ENCODE results near the gene CYP4A22. TPM values are rescaled to one million over a fixed set of nuclear protein-coding genes. Genes with fewer than 3 reads are reported as not detected.

The CYP4A22 gene
- total RNA-seq, 1 donor from 2014 or later, result not detected

DNA sequence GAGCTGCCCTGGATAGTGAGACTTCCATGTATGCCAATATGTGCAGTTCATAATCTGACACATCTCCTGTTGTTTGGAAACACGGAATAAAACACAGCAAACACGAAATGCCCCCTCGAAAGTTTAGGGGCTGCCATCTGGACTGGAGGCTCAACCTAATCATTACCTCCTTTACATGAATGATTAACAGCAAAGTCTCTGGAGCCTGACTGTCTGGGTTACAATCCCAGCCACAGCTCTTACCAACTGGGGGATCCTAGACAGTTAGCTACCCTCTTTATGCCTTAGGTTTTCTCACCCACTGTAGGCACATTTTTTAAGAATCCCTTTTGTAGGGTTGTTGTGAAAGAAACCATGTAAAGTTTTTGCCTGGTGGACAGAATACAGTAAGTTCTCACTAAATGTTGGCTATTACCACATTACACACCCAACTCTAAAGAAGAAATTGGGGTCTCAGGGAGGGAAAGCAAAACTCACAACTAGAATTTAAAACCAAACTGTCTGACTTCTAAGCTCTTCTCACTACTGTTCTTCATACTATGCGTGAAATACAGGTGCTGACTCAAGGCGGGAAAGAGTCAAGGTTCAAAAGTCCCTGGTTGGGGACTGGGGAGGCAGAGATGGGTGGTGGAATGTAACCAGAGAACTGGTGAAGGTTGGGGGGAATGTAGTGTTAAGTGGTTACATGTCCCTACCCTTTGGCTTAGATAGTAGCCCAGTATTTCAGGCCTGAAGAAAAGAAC is 24.2 kb downstream of the CYP4A22 start:
- Histone ChIP-seq H3K9me3 (ENCODE audit: low read depth) (no peaks in the 10 kb centered on the region), H2AFZ (replicated peaks) (no peak overlapping the region), H3K4me1 (no peaks in the 10 kb centered on the region), H4K20me1 (ENCODE audit: low read depth) (no peaks in the 10 kb centered on the region), H3K79me2 (ENCODE audit: low read depth) (no peaks in the 10 kb centered on the region), H3K27me3 (no peaks in the 10 kb centered on the region), H3K36me3 (no peaks in the 10 kb centered on the region), H3K27ac (no peak overlapping the region), H3K9ac (no peak overlapping the region), H3K4me2 (no peak overlapping the region), H3F3A (ENCODE audit: low read depth) (no peaks in the 10 kb centered on the region), H3K4me3 (no peak overlapping the region)
- TF ChIP-seq, protein P1, sequence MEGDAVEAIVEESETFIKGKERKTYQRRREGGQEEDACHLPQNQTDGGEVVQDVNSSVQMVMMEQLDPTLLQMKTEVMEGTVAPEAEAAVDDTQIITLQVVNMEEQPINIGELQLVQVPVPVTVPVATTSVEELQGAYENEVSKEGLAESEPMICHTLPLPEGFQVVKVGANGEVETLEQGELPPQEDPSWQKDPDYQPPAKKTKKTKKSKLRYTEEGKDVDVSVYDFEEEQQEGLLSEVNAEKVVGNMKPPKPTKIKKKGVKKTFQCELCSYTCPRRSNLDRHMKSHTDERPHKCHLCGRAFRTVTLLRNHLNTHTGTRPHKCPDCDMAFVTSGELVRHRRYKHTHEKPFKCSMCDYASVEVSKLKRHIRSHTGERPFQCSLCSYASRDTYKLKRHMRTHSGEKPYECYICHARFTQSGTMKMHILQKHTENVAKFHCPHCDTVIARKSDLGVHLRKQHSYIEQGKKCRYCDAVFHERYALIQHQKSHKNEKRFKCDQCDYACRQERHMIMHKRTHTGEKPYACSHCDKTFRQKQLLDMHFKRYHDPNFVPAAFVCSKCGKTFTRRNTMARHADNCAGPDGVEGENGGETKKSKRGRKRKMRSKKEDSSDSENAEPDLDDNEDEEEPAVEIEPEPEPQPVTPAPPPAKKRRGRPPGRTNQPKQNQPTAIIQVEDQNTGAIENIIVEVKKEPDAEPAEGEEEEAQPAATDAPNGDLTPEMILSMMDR (IDR thresholded peaks at IDR 0.05), result no peak
- no peak for TF ChIP-seq EZH2phosphoT487 (IDR thresholded peaks at IDR 0.05)
- no peak for TF ChIP-seq EZH2 (IDR thresholded peaks at IDR 0.05)
- H3K4me3 Mint-ChIP-seq, result no peak overlapping the region
- no peaks in the 10 kb centered on the region for H3K36me3 Mint-ChIP-seq
- H3K27me3 Mint-ChIP-seq (ENCODE audit: insufficient read depth, low read depth), result peaks cover 9% of the 10 kb centered on the region
- DNase-seq (ENCODE audit: low spot score), result no peak
- no peak overlapping the region for H3K27ac Mint-ChIP-seq
- peaks cover 4% of the 10 kb centered on the region for H3K9me3 Mint-ChIP-seq
- H3K4me1 Mint-ChIP-seq, result no peaks in the 10 kb centered on the region

GRCh38 chr1:47164552-47164951 is 27.3 kb downstream of the CYP4A22 start:
- H3K27ac ChIP-seq, result no peak overlapping the region
- no peak overlapping the region for H3K4me3 Mint-ChIP-seq
- no peak overlapping the region for H3K4me2 ChIP-seq
- H3K36me3 Mint-ChIP-seq, result no peaks in the 10 kb centered on the region
- H3F3A ChIP-seq (ENCODE audit: low read depth), result no peaks in the 10 kb centered on the region
- no peak for DNase-seq (ENCODE audit: low spot score)
- no peak for TF ChIP-seq EZH2phosphoT487 (IDR thresholded peaks at IDR 0.05)
- TF ChIP-seq EZH2 (IDR thresholded peaks at IDR 0.05), result no peak
- TF ChIP-seq, protein P1 (IDR thresholded peaks at IDR 0.05), result no peak
- H3K27ac Mint-ChIP-seq, result no peak overlapping the region
- H3K79me2 ChIP-seq (ENCODE audit: low read depth), result no peaks in the 10 kb centered on the region
- no peak overlapping the region for H3K4me3 ChIP-seq
- H3K4me1 Mint-ChIP-seq, result no peaks in the 10 kb centered on the region
- no peaks in the 10 kb centered on the region for H3K9me3 ChIP-seq (ENCODE audit: low read depth)
- no peaks in the 10 kb centered on the region for H3K36me3 ChIP-seq
- no peaks in the 10 kb centered on the region for H3K4me1 ChIP-seq
- H3K27me3 ChIP-seq, result no peaks in the 10 kb centered on the region
- no peak overlapping the region for H2AFZ ChIP-seq (replicated peaks)
- H4K20me1 ChIP-seq (ENCODE audit: low read depth), result no peaks in the 10 kb centered on the region
- H3K27me3 Mint-ChIP-seq (ENCODE audit: insufficient read depth, low read depth), result peaks cover 9% of the 10 kb centered on the region
- peaks cover 4% of the 10 kb centered on the region for H3K9me3 Mint-ChIP-seq
- no peak overlapping the region for H3K9ac ChIP-seq

DNA sequence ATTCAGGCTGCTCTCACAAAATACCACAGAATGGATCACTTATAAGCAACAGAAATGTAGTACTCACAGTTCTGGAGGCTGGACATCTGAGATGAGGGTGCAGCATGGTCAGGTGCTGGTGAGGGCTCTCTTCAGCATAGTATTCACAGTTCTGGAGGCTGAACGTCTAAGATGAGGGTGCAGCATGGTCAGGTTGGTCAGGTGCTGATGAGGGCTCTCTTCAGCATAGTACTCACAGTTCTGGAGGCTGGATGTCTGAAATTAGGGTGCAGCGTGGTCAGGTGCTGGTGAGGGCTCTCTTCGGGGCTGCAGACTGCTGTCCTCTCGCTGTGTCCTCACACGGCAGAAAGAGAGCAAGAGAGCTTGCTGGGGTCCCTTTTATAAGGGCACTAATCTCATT is 35.5 kb downstream of the CYP4A22 start:
- Histone ChIP-seq H3F3A (ENCODE audit: low read depth) (no peaks in the 10 kb centered on the region), H3K4me2 (no peak overlapping the region), H3K79me2 (ENCODE audit: low read depth) (no peaks in the 10 kb centered on the region), H2AFZ (replicated peaks) (no peak overlapping the region), H3K27me3 (no peaks in the 10 kb centered on the region), H3K27ac (no peak overlapping the region), H3K9ac (no peak overlapping the region), H3K36me3 (no peaks in the 10 kb centered on the region), H4K20me1 (ENCODE audit: low read depth) (no peaks in the 10 kb centered on the region), H3K4me1 (no peaks in the 10 kb centered on the region), H3K4me3 (no peak overlapping the region), H3K9me3 (ENCODE audit: low read depth) (no peaks in the 10 kb centered on the region)
- Mint-ChIP-seq H3K27me3 (ENCODE audit: insufficient read depth, low read depth) (peaks cover 14% of the 10 kb centered on the region), H3K27ac (no peak overlapping the region), H3K9me3 (no peaks in the 10 kb centered on the region), H3K4me1 (peaks cover 3% of the 10 kb centered on the region), H3K36me3 (no peaks in the 10 kb centered on the region), H3K4me3 (no peak overlapping the region)
- TF ChIP-seq EZH2 (IDR thresholded peaks at IDR 0.05) (no peak), EZH2phosphoT487 (IDR thresholded peaks at IDR 0.05) (no peak)
- TF ChIP-seq, protein P1 (IDR thresholded peaks at IDR 0.05), result no peak
- DNase-seq (ENCODE audit: low spot score), result no peak
